Activated CD8-positive, alpha-beta T cell treated with anti-CD3 and anti-CD28 coated beads, Interleukin-2, amount 10 ng/mL, durations not matched to agents 7 days and 5 days (primary cell): ENCODE results near the gene RGP1. TPM values are rescaled to one million over a fixed set of nuclear protein-coding genes. Genes with fewer than 3 reads are reported as not detected.

Experiments
- ATAC-seq: fragments of 150-1000 bp; cut with Tn5 transposase; one replicate; pipeline ENCODE4 v1.10.0; 2021; ENCODE audit warnings: moderate library complexity
- CTCF ChIA-PET: fragments of 350-600 bp; sonication (Branson Sonifier 250); formaldehyde crosslinking; loops from one replicate; lab custom pipeline; 2021; ENCODE audit warnings: antibody characterized with exemption; lab: Charles Lee
- POLR2A ChIA-PET: fragments of 350-600 bp; sonication (Branson Sonifier 250); formaldehyde crosslinking; loops from one replicate; lab custom pipeline; 2021; ENCODE audit warnings: antibody characterized with exemption; lab: Charles Lee
- DNase-seq: peaks from one replicate; pipeline ENCODE4 v3.0.0-alpha.2; 2020
- H3K27ac Mint-ChIP-seq: one replicate; pipeline ENCODE4 v1.8.0; 2021; ENCODE audit warnings: mild to moderate bottlenecking, mixed read lengths
- H3K27me3 Mint-ChIP-seq: one replicate; pipeline ENCODE4 v1.8.0; 2021; ENCODE audit warnings: low read depth, mixed read lengths
- H3K36me3 Mint-ChIP-seq: one replicate; pipeline ENCODE4 v1.8.0; 2021; ENCODE audit warnings: low read depth, mixed read lengths
- H3K4me1 Mint-ChIP-seq: one replicate; pipeline ENCODE4 v1.8.0; 2021; ENCODE audit warnings: low read depth, mixed read lengths
- H3K4me3 Mint-ChIP-seq: one replicate; pipeline ENCODE4 v1.8.0; 2021; ENCODE audit warnings: mild to moderate bottlenecking, mixed read lengths
- H3K9me3 Mint-ChIP-seq: one replicate; pipeline ENCODE4 v1.8.0; 2022; ENCODE audit warnings: mixed read lengths; ENCODE audit not compliant: insufficient read depth
- total RNA-seq, 2 experiments: library from RNA; stranded (reverse); gene quantifications; one replicate each; pipeline ENCODE4 v1.2.3, GENCODE V29; 2021

Gene RGP1
- total RNA-seq, 2 experiments from 2014 or later: 22.1 to 22.9 TPM

- Mint-ChIP-seq H3K27ac (no peak overlapping the region), H3K4me1 (no peaks in the 10 kb centered on the region), H3K9me3 (no peaks in the 10 kb centered on the region), H3K4me3 (no peak overlapping the region), H3K36me3 (no peaks in the 10 kb centered on the region), H3K27me3 (no peaks in the 10 kb centered on the region)
- ATAC-seq (no peak), DNase-seq (no peak)
- POLR2A ChIA-PET: no interaction called here
- CTCF ChIA-PET: interaction anchor here (0.9 to 2.1 kb wide), 8 partner anchors 7 to 55 kb away, joined by 3 to 8 read pairs (median 4); no protein-coding TSS in a partner anchor
Measured at GRCh38 chr9:35771534-35771933, 22.4 kb downstream of the RGP1 start.

GRCh38 chr9:35771943-35772342 is 22.9 kb downstream of the RGP1 start:
- CTCF ChIA-PET: interaction anchor here (1.0 to 1.5 kb wide), 4 partner anchors 8 to 18 kb away, joined by 4 to 6 read pairs (median 5); partner anchors contain the start of gene MSMP
- Mint-ChIP-seq H3K36me3 (no peaks in the 10 kb centered on the region), H3K9me3 (no peaks in the 10 kb centered on the region), H3K4me3 (no peak overlapping the region), H3K27me3 (no peaks in the 10 kb centered on the region), H3K27ac (no peak overlapping the region), H3K4me1 (no peaks in the 10 kb centered on the region)
- POLR2A ChIA-PET: interaction anchor here (1.2 kb wide), 1 partner anchor 23 kb away, joined by 5 read pairs; the partner anchor contains the start of genes GBA2 and RGP1
- DNase-seq (no peak), ATAC-seq (no peak)

- Mint-ChIP-seq H3K27me3 (no peaks in the 10 kb centered on the region), H3K4me1 (no peaks in the 10 kb centered on the region), H3K4me3 (no peak overlapping the region), H3K36me3 (peaks cover 3% of the 10 kb centered on the region), H3K9me3 (no peaks in the 10 kb centered on the region), H3K27ac (no peak overlapping the region)
- ATAC-seq (no peak), DNase-seq (no peak)
- POLR2A ChIA-PET: interaction anchor here (1.3 kb wide), 1 partner anchor 25 kb away, joined by 3 read pairs; no protein-coding TSS in a partner anchor
- CTCF ChIA-PET: interaction anchor here (0.8 to 1.6 kb wide), 7 partner anchors 13 to 171 kb away, joined by 3 to 11 read pairs (median 3); partner anchors contain the start of genes SPAG8 and TMEM8B
Measured at GRCh38 chr9:35774907-35775635, 26.0 kb downstream of the RGP1 start.

GRCh38 chr9:35776018-35776417 is 26.9 kb downstream of the RGP1 start:
- H3K4me1 Mint-ChIP-seq: no peaks in the 10 kb centered on the region

GRCh38 chr9:35778496-35778895 is 29.4 kb downstream of the RGP1 start:
- DNase-seq: no peak
- H3K4me3 Mint-ChIP-seq: no peak overlapping the region
- H3K4me1 Mint-ChIP-seq: no peaks in the 10 kb centered on the region
- ChIA-PET POLR2A (interaction anchor here (0.6 to 1.1 kb wide), 3 partner anchors 13 to 47 kb away, joined by 3 to 4 read pairs (median 4); partner anchors contain the start of genes CREB3 and TLN1), CTCF (interaction anchor here (0.8 to 4.1 kb wide), 6 partner anchors 10 to 175 kb away, joined by 3 to 17 read pairs (median 5); no protein-coding TSS in a partner anchor)
- no peak overlapping the region for H3K27ac Mint-ChIP-seq
- H3K9me3 Mint-ChIP-seq: no peaks in the 10 kb centered on the region
- no peaks in the 10 kb centered on the region for H3K27me3 Mint-ChIP-seq
- no peak for ATAC-seq
- peaks cover 8% of the 10 kb centered on the region for H3K36me3 Mint-ChIP-seq

More at GRCh38 chr9:35776018-35776417, 26.9 kb downstream of the RGP1 start:
- no peak for DNase-seq
- ChIA-PET CTCF (interaction anchor here (1.1 to 1.6 kb wide), 5 partner anchors 12 to 172 kb away, joined by 3 to 11 read pairs (median 5); no protein-coding TSS in a partner anchor), POLR2A (interaction anchor here (1.3 kb wide), 1 partner anchor 26 kb away, joined by 3 read pairs; no protein-coding TSS in a partner anchor)
- ATAC-seq: no peak
- Mint-ChIP-seq H3K9me3 (no peaks in the 10 kb centered on the region), H3K36me3 (peaks cover 4% of the 10 kb centered on the region), H3K27me3 (no peaks in the 10 kb centered on the region), H3K27ac (no peak overlapping the region), H3K4me3 (no peak overlapping the region)

GRCh38 chr9:35781066-35781465 is 32.0 kb downstream of the RGP1 start:
- H3K9me3 Mint-ChIP-seq: no peaks in the 10 kb centered on the region
- ATAC-seq: no peak

GRCh38 chr9:35783418-35783817 is 34.3 kb downstream of the RGP1 start:
- DNase-seq (no peak), ATAC-seq (no peak)
- no peaks in the 10 kb centered on the region for H3K9me3 Mint-ChIP-seq
- H3K4me3 Mint-ChIP-seq: no peak overlapping the region
- POLR2A ChIA-PET: no interaction called here
- peaks cover 31% of the 10 kb centered on the region for H3K36me3 Mint-ChIP-seq
- no peaks in the 10 kb centered on the region for H3K27me3 Mint-ChIP-seq
- CTCF ChIA-PET: interaction anchor here (1.6 kb wide), 1 partner anchor 99 kb away, joined by 7 read pairs; no protein-coding TSS in a partner anchor
- no peak overlapping the region for H3K27ac Mint-ChIP-seq
- no peaks in the 10 kb centered on the region for H3K4me1 Mint-ChIP-seq

More at GRCh38 chr9:35781066-35781465, 32.0 kb downstream of the RGP1 start:
- no peaks in the 10 kb centered on the region for H3K27me3 Mint-ChIP-seq
- no peak for DNase-seq
- H3K36me3 Mint-ChIP-seq: peaks cover 20% of the 10 kb centered on the region
- ChIA-PET POLR2A (no interaction called here), CTCF (interaction anchor here (4.1 kb wide), 1 partner anchor 9 kb away, joined by 17 read pairs; no protein-coding TSS in a partner anchor)
- no peaks in the 10 kb centered on the region for H3K4me1 Mint-ChIP-seq
- H3K4me3 Mint-ChIP-seq: no peak overlapping the region
- no peak overlapping the region for H3K27ac Mint-ChIP-seq

- ChIA-PET CTCF (interaction anchor here (0.6 to 5.1 kb wide), 39 partner anchors 9 to 412 kb away, joined by 3 to 59 read pairs (median 5); partner anchors contain the start of genes FAM221B, HINT2, HRCT1 and RGP1), POLR2A (no interaction called here)
- Mint-ChIP-seq H3K36me3 (peaks cover 18% of the 10 kb centered on the region), H3K4me3 (no peak overlapping the region), H3K27ac (no peak overlapping the region), H3K4me1 (peaks cover 15% of the 10 kb centered on the region), H3K27me3 (no peaks in the 10 kb centered on the region), H3K9me3 (no peaks in the 10 kb centered on the region)
- ATAC-seq: no peak
- no peak for DNase-seq
Measured at GRCh38 chr9:35789541-35789940, 40.5 kb downstream of the RGP1 start.

GRCh38 chr9:35790025-35790384 is 40.9 kb downstream of the RGP1 start:
- DNase-seq (no peak), ATAC-seq (no peak)
- Mint-ChIP-seq H3K4me1 (peaks cover 17% of the 10 kb centered on the region), H3K27ac (no peak overlapping the region), H3K4me3 (no peak overlapping the region), H3K9me3 (no peaks in the 10 kb centered on the region), H3K36me3 (peaks cover 18% of the 10 kb centered on the region), H3K27me3 (no peaks in the 10 kb centered on the region)
- POLR2A ChIA-PET: no interaction called here
- CTCF ChIA-PET: interaction anchor here (0.6 to 5.1 kb wide), 42 partner anchors 9 to 411 kb away, joined by 3 to 59 read pairs (median 4); partner anchors contain the start of genes FAM221B, HINT2, HRCT1 and RGP1

GRCh38 chr9:35790385-35791296 is 41.6 kb downstream of the RGP1 start:
- no peaks in the 10 kb centered on the region for H3K9me3 Mint-ChIP-seq
- H3K4me3 Mint-ChIP-seq: no peak overlapping the region
- peaks cover 18% of the 10 kb centered on the region for H3K36me3 Mint-ChIP-seq
- ChIA-PET CTCF (interaction anchor here (0.6 to 5.1 kb wide), 47 partner anchors 9 to 411 kb away, joined by 3 to 59 read pairs (median 4); partner anchors contain the start of genes FAM221B, HINT2, HRCT1 and RGP1), POLR2A (no interaction called here)
- peak; percentile 73 for DNase-seq
- ATAC-seq: peak; percentile 90
- peaks cover 17% of the 10 kb centered on the region for H3K4me1 Mint-ChIP-seq
- no peak overlapping the region for H3K27ac Mint-ChIP-seq
- H3K27me3 Mint-ChIP-seq: no peaks in the 10 kb centered on the region
